GM18499 (cell line): Measurements from ENCODE around the gene PC.

Experiments used
- ATAC-seq: cut with Tn5 transposase; IDR thresholded peaks from one replicate; pipeline ENCODE4 v1.9.1; 2021; ENCODE audit warnings: moderate number of reproducible peaks; ENCODE audit not compliant: insufficient read depth, unreplicated experiment

PC gene

DNA sequence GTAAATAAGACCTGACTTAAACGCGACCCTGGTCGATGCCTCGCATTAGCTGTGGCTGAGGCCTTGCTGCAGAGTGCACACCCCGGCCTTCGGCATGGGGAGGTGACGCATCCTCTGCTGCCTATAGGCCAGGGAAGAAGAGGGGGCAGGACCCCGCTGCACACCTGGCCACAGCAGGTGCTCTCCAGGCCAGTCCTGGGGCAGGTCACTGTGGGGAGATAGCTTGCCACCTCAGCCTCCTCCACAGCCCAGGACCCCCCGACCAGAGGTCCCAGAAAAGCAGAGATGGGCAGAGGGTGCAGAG lies 88.7 kb downstream of the PC start:
- ATAC-seq, result no peak

DNA sequence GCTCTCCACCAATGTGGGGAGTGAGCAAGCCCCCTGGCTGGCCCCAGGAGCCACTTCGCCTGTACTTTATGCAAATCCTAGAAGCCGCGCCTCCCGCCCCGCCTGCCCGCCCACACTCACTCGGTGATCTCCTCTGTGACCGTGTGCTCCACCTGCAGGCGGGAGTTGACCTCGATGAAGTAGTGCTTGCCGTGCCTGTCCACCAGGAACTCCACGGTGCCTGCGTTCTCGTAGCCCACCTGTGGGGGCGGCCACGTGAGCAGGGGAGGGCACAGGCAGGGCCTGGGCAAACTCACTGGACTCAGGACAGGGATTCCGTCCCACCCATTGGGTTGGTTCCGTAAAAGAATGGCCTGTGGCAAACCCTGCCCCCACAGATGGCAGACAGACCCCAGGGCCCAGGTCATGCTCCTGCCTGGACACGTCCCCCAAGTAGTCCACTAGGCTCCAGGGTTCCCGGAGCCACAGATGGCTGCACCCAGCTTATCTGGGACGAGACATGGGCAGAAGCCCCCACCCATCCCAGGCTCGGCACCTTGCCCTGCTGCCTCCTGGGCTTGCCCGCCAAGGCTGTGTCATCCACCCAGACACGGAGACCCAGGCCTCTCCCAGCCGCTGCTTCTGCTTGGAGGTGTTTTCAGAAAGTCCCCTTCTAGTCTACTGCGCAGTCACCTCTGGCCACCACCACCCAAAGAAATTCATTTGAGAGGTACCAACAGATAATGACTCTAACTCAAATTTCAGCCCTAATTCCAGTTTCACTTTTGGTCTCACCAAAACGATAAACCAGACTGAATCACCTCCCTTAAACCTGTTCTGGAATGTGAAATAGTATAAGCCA lies 89.2 kb downstream of the PC start:
- peak; percentile 69 for ATAC-seq

DNA sequence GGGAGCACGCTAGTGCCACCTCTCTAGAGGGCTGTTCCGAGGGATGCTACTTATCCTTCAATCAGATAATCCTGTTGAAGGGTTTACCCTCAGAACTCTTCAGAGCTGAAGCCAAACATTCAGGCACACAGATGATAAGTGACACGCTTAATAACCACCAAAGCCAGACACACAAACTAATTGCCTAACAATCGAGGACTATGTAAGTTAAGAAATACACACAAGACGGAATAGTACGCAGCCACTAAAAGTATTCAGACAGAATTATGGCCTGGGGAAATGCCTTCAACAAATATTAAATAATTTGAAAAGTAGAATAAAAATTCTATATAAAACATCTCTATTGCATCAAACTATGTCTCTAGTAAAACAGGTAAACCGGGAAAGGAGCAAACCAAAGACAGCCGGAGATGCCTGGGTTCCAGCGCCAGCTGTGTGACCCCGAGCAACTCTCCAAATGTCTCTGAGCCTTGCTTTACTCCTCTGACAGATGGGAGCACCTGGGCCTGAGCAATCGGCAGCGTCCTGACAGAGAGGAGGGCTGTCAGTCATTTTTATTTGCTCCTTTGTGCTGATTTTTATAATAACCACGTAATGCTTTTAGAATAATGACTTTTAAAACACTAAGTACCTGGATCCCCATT lies 90.0 kb downstream of the PC start:
- ATAC-seq, result no peak

DNA sequence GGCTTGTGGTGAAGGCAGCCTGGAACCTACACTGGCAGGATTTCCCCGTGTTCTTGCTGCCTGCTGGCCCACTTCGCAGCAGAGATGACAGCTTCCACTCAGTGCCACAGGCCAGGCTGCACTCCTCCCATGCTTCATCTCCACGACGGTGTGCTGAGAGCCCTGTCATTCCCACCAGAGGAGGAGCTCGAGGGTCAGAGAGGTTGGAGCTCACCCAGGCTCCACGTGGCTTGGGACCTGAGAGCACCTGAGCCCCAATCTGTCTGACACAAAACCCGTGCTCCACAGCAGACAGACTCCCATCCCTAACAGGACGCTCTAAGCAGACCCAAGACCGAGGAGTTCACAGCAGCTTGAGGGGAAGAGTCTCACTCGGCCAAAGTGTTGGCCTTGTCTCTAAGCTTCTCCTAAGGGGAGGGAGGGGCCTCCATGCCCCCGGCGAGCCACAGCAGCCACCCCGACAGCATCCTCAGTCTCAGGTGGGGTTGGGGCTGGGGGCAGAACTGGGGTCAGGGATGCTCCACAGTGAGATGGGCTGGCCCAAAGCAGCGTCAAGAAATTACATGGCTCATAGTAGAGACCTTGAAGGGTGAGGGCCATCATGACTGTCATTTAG lies 90.7 kb downstream of the PC start:
- no peak for ATAC-seq

DNA sequence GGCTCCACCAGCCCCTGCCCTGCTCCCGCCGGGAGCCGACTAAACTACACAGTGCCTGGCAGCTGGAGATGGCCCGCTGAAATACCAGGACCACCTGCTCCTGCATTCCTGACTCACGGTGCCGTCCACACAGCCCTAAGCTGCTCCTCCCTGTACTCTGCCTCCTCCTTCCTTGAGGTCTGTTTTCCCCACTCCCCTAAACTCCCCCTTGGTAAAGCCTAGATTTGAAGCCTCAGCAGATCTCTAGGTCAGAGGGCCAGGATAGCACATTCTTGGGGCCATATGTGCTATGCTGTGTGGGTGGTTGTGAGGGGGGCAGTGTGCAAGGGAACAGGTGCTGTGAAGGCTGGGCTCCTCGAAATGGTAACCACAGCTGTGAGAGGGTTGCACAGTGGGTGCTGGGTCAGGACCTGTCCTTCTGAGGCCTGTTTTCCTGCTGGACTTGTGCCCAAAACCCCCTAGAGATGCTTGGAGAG lies 91.6 kb downstream of the PC start:
- no peak for ATAC-seq

DNA sequence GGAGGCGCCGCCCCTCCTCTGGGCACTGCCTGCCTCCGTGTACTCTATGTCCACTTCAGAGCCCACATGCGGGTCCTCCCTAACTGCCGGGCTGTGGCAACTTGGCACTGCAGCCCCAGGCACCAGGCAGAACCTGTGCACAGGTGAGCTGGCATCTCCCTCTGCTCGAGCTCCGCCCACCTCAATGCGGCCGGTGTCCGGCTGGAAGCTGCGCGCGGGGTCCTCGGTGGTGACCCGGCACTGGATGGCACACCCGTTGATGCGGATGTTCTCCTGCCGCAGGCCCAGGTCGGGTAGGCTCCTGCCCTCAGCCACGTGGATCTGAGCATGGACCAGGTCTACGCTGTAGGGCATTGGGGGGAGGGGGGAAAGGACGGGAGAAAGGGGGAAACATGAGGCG lies 92.2 kb downstream of the PC start:
- ATAC-seq, result no peak

DNA sequence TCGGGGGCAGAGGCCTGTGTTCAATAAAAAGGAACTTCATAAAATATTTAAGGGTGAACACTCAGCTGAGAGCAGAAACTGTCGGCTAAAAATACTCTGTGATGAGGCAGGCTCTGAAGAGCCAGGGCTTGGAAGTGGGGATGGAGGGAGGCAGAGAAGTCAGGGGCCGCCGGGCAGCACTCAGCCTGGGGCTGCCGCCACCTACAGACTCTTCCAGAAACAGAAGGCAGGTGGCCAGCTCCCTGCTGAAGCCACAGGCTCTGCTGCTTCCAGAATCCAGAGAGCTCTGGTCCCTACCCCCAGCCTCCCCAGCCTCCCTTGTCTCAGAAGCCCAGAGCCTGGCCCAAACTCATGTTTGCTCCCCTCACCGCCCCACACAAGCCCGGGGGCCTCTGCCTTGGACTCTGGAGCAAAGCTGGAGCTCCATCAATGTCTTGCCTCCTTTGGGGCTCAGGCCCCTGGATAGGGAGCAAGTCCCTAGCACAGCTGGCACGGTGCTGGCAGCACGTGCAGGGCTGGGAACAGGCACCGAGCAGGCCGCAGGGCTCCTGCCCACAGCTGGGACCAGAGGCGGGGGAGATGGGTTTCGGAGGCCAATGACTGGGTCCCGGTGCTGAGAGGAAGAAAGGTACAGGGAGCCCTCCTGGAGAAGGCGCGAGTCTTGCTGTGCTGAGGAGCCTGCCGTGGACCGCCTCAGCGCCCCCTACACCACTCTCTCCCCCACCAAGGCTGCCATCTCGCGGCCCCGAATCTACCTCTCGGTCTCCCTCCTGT lies 93.1 kb downstream of the PC start:
- no peak for ATAC-seq

DNA sequence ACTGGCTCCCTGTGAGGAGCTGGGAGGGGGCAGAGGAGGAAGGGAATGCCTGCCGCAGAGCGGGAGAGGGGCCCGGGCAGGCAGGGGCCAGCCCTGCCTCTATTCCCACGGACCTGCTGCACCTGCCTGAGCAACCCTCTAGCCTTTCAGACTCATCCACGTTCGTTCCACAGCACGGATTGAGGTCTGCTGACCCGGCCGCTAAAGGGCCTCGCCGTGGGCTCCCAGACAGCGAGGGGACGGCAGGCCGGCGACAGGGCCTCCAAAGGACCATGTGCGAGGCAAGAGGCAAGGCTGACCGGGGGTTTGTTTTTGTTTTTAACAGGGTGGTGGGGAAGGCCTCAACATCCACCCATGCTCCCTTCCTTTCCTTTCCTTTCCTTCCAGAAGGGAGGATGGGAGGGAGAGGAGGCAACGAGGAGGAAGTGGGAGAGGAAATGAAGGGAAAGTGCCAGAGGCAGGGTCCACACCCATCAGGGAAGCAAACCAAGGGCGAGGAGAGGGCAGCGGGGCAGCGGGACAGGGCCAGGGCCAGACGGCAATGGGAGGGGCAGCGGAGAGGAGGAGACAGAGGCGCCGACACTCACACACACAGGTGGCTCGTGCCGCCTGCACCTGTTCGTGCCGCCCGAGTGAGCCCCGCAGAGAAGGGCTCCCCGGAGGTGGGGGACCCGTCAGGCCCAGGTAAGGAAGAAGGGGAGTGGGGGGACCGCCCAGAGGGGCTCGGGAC lies 93.8 kb downstream of the PC start:
- no peak for ATAC-seq

DNA sequence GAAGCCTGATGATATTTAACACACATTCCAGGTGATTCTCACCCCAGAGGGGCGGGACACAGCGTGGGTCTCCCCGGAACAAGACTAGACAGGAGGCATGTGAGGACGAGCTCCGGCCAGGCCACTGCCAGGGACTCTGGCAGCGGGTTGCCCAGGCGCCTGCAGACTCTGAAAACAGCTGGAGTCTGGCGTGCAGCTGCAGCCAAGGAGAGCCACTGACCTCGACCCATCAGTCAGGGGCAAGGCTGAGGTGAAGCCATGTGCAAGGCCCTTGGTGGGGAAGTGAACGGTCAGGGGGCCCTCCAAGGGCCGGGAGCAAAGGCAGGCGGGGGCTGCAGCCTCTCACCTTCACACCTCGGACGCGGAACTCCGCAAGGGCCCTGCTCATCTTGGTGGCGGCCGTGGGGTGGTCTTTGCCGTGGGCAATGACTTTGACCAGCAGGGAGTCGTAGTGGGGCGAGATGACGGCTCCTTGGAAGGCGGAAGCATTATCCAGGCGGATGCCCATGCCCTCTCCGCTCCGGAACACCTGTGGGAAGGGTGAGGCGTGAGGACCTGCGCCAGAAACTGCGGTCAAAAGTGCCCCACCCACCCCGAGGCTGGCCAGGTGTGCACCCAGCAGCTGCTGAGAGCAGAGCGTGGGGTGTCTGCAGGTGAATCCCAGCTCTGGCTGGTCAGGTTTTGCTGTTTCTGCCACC lies 94.6 kb downstream of the PC start:
- ATAC-seq, result no peak

DNA sequence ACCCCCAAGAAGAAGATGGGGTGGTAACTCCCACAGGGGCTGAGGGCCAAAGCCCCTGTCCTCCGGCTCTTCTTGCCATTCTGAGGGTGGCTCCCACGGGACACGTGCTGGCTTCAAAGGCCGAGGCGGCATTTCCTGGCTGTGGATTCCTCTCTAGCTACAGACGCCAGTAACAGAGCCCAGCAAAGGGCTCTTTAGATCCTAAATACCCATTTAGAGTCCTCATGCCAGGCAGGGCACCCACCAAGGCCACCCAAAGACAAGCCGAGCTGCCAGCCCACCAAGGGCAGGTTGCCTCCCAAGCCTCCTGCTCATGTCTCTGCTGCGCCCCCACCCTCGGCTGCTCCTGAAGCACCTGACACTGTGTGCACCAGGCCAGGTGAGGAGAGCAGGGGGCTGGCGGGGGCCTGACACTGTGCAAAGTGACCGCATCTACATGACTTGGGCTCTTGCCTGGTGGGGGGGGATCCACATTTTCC lies 95.6 kb downstream of the PC start:
- no peak for ATAC-seq

DNA sequence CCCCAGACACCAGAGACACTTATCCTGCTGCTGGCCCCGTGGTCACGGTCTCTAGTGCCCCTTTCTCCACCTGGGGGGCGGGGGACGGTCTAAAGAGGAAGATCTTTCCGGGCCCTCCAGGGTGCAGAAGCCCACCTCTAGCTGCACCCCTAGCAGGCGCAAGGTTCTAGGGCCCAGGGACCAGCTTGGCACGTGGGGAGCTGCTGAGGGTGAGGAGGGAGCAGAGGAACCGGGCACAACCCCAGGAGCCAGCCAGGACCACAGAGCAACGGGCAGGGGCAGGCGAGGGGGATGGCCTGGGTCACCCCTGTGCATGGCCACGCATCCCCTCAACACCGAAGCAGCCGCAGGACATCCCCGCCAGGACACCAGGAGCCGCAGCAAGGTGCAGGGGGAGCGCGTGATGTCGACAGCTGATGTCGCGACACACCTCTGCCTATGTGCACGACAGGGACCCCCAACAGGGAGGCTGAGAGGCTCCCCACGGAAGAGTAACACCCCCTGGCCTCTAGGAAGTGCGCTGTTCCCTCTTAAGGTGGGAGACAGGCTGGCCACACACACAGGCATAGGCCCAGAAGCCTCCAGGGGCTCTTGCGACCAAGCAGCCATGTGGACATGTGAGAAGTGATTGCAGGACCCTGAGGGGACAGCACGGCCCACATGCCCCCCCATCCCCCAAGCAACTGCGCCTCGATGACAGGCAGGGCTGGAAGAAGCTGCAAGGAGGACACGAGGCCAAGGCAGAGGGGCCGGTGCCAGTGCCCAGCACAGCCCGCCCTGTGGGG lies 96.2 kb downstream of the PC start:
- no peak for ATAC-seq

DNA sequence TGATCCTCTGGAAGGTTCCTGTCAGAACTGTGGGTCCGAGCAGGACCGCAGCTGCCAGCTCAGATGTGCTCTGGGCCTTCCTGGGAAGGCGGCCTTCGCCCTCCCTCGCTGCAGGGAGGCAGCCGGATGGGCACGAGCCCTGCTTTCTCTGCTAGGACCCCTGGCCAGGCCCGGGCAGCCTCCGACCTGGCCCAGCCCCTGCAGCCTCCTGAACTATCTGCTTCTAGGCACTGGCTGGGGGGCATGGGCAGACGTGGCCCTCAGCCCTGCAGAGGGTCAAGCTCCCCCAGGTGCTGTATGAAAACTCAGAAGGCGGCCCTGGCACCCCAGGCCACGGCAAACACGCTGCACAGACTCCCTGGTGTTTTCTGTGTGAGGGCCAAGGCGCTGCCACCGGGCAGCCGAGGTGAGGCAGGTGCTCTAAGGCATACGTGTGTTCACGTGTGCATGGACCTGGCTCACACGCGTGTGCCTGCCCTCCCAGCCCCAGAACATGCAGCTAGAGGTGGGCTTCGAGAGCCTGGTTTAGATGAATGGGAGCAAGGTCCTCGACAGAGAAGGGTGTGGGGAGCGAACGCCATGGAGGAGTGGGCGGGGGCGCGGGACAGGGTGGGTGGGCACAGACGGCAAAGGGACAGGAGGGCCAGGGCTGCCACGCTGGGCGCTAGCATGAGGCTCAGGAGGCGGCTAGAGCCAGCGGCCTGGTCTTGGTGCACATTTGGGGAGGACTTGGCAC lies 97.0 kb downstream of the PC start:
- ATAC-seq, result no peak

DNA sequence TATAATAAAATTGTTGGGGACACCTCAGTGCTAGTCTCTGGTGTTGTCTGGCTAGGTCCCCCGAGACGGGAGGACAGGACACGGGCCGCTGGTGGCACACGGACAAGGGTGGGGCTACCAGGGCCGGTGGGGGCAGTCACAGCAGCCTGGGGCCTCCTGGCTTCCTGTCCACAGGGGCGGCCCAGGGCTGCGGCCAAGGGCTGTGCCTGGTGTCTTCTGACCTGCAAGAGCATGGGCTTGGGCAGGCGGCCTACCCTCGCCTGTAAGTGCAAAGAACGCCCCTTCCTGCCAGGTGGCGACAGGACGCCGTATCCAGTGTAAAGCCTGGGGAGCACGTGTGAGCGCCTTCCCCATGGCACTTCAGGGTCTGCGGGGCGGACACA lies 97.7 kb downstream of the PC start:
- ATAC-seq, result no peak

DNA sequence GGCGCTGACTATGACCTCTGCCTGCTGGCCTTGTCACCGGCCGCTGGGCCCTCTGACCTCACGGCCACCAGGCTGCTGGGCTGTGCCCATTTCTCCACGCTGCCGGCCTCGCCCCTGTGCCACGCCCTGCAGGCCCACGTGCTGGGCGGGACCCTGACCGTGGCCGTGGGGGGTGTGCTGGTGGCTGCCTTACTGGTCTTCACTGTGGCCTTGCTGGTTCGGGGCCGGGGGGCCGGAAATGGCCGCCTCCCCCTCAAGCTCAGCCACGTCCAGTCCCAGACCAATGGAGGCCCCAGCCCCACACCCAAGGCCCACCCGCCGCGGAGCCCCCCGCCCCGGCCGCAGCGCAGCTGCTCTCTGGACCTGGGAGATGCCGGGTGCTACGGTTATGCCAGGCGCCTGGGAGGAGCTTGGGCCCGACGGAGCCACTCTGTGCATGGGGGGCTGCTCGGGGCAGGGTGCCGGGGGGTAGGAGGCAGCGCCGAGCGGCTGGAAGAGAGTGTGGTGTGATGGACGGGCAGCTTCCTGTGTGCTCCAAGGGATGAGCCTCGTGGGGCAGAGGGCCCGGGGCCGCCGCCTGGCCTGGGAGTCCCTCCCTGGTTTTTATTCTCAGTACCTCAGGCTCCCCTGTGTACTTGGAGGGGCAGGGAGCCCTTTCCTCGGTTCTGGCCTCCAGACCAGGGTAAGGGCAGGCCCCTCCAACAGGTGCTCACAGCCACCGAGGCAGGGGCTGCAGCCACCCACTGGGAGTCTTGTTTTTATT lies 98.3 kb downstream of the PC start:
- ATAC-seq, result no peak

DNA sequence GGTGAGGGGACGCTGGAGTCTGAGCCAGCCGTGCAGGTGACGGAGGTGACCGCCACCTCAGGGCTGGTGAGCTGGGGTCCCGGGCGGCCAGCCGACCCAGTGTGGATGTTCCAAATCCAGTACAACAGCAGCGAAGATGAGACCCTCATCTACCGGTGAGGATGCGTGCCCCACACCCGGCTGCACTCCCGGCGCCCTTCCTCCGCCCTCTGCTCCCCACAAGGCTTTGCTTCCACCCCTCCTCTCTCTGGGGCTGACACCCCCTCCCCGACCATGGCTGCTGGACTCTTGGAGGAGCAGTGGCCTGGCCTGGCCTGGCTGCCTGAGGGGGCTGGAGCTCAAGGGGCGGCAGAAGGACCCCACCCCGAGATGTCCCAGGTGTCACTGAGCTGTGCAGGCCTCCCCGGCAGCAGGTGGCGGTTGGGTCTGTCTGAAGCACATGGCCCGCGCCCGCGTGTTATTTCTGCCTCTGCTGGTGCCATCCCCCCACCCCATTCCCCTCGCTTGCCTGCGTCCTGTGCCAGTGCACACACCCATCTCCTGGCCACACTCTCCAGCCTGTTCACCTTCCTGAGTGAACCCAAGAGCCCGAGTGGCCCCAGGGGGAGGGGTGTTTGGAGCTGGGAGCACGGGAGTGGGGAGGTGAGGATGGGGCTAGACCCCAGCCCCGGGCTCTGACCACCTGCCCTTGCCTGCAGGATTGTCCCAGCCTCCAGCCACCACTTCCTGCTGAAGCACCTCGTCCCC lies 99.1 kb downstream of the PC start:
- no peak for ATAC-seq

DNA sequence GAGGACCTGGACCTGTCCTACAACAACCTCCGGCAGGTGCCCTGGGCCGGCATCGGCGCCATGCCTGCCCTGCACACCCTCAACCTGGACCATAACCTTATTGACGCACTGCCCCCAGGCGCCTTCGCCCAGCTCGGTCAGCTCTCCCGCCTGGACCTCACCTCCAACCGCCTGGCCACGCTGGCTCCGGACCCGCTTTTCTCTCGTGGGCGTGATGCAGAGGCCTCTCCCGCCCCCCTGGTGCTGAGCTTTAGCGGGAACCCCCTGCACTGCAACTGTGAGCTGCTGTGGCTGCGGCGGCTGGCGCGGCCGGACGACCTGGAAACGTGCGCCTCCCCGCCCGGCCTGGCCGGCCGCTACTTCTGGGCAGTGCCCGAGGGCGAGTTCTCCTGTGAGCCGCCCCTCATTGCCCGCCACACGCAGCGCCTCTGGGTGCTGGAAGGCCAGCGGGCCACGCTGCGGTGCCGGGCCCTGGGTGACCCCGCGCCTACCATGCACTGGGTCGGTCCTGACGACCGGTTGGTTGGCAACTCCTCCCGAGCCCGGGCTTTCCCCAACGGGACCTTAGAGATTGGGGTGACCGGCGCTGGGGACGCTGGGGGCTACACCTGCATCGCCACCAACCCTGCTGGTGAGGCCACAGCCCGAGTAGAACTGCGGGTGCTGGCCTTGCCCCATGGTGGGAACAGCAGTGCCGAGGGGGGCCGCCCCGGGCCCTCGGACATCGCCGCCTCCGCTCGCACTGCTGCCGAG lies 99.8 kb downstream of the PC start:
- no peak for ATAC-seq
